ENCODE results near the gene MNT.
A peak's percentile ranks its signal among the peaks of the same experiment; 100 is the strongest.

The MNT gene

GRCh38 chr17:2374549-2375285 is 26.1 kb downstream of the MNT start:
- no peak for TF ChIP-seq FOXP2 (optimal IDR thresholded peaks at IDR 0.05; ENCODE audit: borderline replicate concordance, extremely low read depth, extremely low read length, insufficient read depth)
- TF ChIP-seq REST (IDR thresholded peaks at IDR 0.05; ENCODE audit: insufficient read depth in 1 of 2, low read depth in 2 of 2, low read length in 2 of 2), result 0 out of 4 replicates have a peak, but pooled peaks of 1 of the 2 experiments have one; percentile 38

- TF ChIP-seq REST (IDR thresholded peaks at IDR 0.05; ENCODE audit: insufficient read depth in 1 of 2, low read depth in 2 of 2, low read length in 2 of 2) (no peak), FOXP2 (optimal IDR thresholded peaks at IDR 0.05; ENCODE audit: borderline replicate concordance, extremely low read depth, extremely low read length, insufficient read depth) (no peak), POLR2AphosphoS5 (IDR thresholded peaks at IDR 0.05; ENCODE audit: low read depth, low read length) (no peak), TAF1 (IDR thresholded peaks at IDR 0.05; ENCODE audit: borderline replicate concordance, insufficient read depth, low read length) (no peak), SIN3A (IDR thresholded peaks at IDR 0.05; ENCODE audit: borderline replicate concordance, insufficient read depth, low read length) (no peak)
Measured at GRCh38 chr17:2373179-2373578, 27.7 kb downstream of the MNT start.

- TF ChIP-seq FOXP2 (optimal IDR thresholded peaks at IDR 0.05; ENCODE audit: borderline replicate concordance, extremely low read depth, extremely low read length, insufficient read depth) (no peak), REST (IDR thresholded peaks at IDR 0.05; ENCODE audit: insufficient read depth in 1 of 2, low read depth in 2 of 2, low read length in 2 of 2) (no peak), SIN3A (IDR thresholded peaks at IDR 0.05; ENCODE audit: borderline replicate concordance, insufficient read depth, low read length) (no peak), TAF1 (IDR thresholded peaks at IDR 0.05; ENCODE audit: borderline replicate concordance, insufficient read depth, low read length) (no peak), POLR2AphosphoS5 (IDR thresholded peaks at IDR 0.05; ENCODE audit: low read depth, low read length) (no peak)
Measured at GRCh38 chr17:2372681-2373080, 28.2 kb downstream of the MNT start.

DNA sequence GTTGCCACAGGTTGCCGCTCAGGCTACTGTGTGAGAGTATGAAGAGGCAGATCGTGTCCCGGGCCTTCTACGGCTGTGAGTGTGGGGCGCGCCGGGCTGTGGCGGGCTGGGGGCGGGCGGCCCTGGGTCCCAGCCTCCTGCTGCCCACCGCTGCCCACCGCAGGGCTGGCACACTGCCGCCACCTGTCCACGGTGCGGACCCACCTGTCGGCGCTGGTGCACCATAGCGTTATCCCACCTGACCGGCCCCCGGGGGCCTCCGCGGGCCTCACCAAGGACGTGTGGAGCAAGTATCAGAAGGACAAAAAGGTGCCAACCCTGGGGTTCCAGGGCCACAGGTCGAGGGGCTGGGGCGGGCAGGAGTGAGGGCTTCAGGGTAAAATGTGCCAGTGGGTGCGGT is 28.7 kb downstream of the MNT start:
- no peak for TF ChIP-seq POLR2AphosphoS5 (IDR thresholded peaks at IDR 0.05; ENCODE audit: low read depth, low read length)
- no peak for TF ChIP-seq FOXP2 (optimal IDR thresholded peaks at IDR 0.05; ENCODE audit: borderline replicate concordance, extremely low read depth, extremely low read length, insufficient read depth)
- no peak for TF ChIP-seq TAF1 (IDR thresholded peaks at IDR 0.05; ENCODE audit: borderline replicate concordance, insufficient read depth, low read length)
- no peak for TF ChIP-seq SIN3A (IDR thresholded peaks at IDR 0.05; ENCODE audit: borderline replicate concordance, insufficient read depth, low read length)
- TF ChIP-seq REST (IDR thresholded peaks at IDR 0.05; ENCODE audit: insufficient read depth in 1 of 2, low read depth in 2 of 2, low read length in 2 of 2), result no peak

All from PFSK-1 (cell line).